H9 (cell line): Measurements from ENCODE around the gene CLMN. TPM values are rescaled to one million over a fixed set of nuclear protein-coding genes. Genes with fewer than 3 reads are reported as not detected.

Experiments
- DNase-seq: peaks from one replicate; pipeline ENCODE4 v3.0.0-alpha.2; 2017
- H2AFZ ChIP-seq: one replicate; pipeline ENCODE4 v1.6.1; 2013; ENCODE audit warnings: mild to moderate bottlenecking, low read length, control low read depth, moderate library complexity
- H2AK5ac ChIP-seq: 2 replicates; pipeline ENCODE4 v1.6.1; 2013; ENCODE audit warnings: low read length, control low read depth, mixed read lengths; ENCODE audit not compliant: insufficient read length
- H2BK120ac ChIP-seq: one replicate; pipeline ENCODE4 v1.6.1; 2013; ENCODE audit warnings: low read depth, mild to moderate bottlenecking, low read length, control low read depth, inconsistent platforms; ENCODE audit not compliant: poor library complexity, severe bottlenecking
- H2BK12ac ChIP-seq: 2 replicates; pipeline ENCODE4 v1.6.1; 2013; ENCODE audit warnings: low read length, control low read depth, mixed read lengths, low read depth; ENCODE audit not compliant: insufficient read length
- H2BK15ac ChIP-seq: 2 replicates; pipeline ENCODE4 v1.6.1; 2013; ENCODE audit warnings: low read depth, low read length, control low read depth
- H2BK20ac ChIP-seq: one replicate; pipeline ENCODE4 v1.6.1; 2013; ENCODE audit warnings: low read depth, mild to moderate bottlenecking, low read length, control low read depth, inconsistent platforms; ENCODE audit not compliant: poor library complexity, severe bottlenecking
- H2BK5ac ChIP-seq: 2 replicates; pipeline ENCODE4 v1.6.1; 2013; ENCODE audit warnings: low read length, control low read depth, mixed read lengths; ENCODE audit not compliant: insufficient read length
- H3K14ac ChIP-seq: 2 replicates; pipeline ENCODE4 v1.6.1; 2013; ENCODE audit warnings: low read length, control low read depth; ENCODE audit not compliant: insufficient read depth
- H3K18ac ChIP-seq: 2 replicates; pipeline ENCODE4 v1.6.1; 2013; ENCODE audit warnings: low read depth, mild to moderate bottlenecking, mixed read lengths, low read length, control low read depth; ENCODE audit not compliant: insufficient read length
- H3K23ac ChIP-seq: 2 replicates; pipeline ENCODE4 v1.6.1; 2013; ENCODE audit warnings: low read length, control low read depth, mixed read lengths, low read depth; ENCODE audit not compliant: insufficient read length
- H3K23me2 ChIP-seq: 2 replicates; pipeline ENCODE4 v1.6.1; 2013; ENCODE audit warnings: low read depth, mild to moderate bottlenecking, mixed read lengths, low read length, control low read depth; ENCODE audit not compliant: insufficient read length, poor library complexity, severe bottlenecking
- H3K27ac ChIP-seq: 2 replicates; pipeline ENCODE4 v1.5.1; 2013; ENCODE audit warnings: low read length, control low read depth, mixed read lengths, low read depth; ENCODE audit not compliant: insufficient read length
- H3K27me3 ChIP-seq: 2 replicates; pipeline ENCODE4 v1.6.1; 2013; ENCODE audit warnings: low read length, control low read depth, inconsistent platforms; ENCODE audit not compliant: insufficient read depth
- H3K4ac ChIP-seq: 2 replicates; pipeline ENCODE4 v1.6.1; 2013; ENCODE audit warnings: low read depth, mild to moderate bottlenecking, control low read depth, inconsistent platforms, low read length, moderate library complexity
- H3K4me1 ChIP-seq: 2 replicates; pipeline ENCODE4 v1.6.1; 2013; ENCODE audit warnings: low read length, control low read depth, inconsistent platforms; ENCODE audit not compliant: insufficient read depth
- H3K4me2 ChIP-seq: 2 replicates; pipeline ENCODE4 v1.6.1; 2013; ENCODE audit warnings: low read length, control low read depth, mixed read lengths; ENCODE audit not compliant: insufficient read length, insufficient read depth
- H3K56ac ChIP-seq: 2 replicates; pipeline ENCODE4 v1.6.1; 2013; ENCODE audit warnings: low read depth, mild to moderate bottlenecking, mixed read lengths, low read length, control low read depth; ENCODE audit not compliant: insufficient read length
- H3K79me1 ChIP-seq: 2 replicates; pipeline ENCODE4 v1.6.1; 2013; ENCODE audit warnings: low read depth, mild to moderate bottlenecking, moderate library complexity, low read length, control low read depth, inconsistent platforms; ENCODE audit not compliant: insufficient read depth, poor library complexity, severe bottlenecking
- H3K79me2 ChIP-seq: 2 replicates; pipeline ENCODE4 v1.6.1; 2013; ENCODE audit warnings: low read length, control low read depth, inconsistent platforms; ENCODE audit not compliant: insufficient read depth
- H3K9ac ChIP-seq: 2 replicates; pipeline ENCODE4 v1.6.1; 2013; ENCODE audit warnings: low read length, control low read depth, mixed read lengths; ENCODE audit not compliant: insufficient read length; ENCODE audit errors: extremely low read depth
- H3K9me3 ChIP-seq: one replicate; pipeline ENCODE4 v1.6.1; 2013; ENCODE audit warnings: low read depth, low read length, inconsistent platforms; ENCODE audit not compliant: control insufficient read depth
- H3T11ph ChIP-seq: one replicate; pipeline ENCODE4 v1.6.1; 2013; ENCODE audit warnings: mild to moderate bottlenecking, low read length, control low read depth, inconsistent platforms
- H4K20me1 ChIP-seq: one replicate; pipeline ENCODE4 v1.6.1; 2013; ENCODE audit not compliant: control insufficient read depth, insufficient read length, insufficient read depth
- H4K5ac ChIP-seq: 2 replicates; pipeline ENCODE4 v1.6.1; 2013; ENCODE audit warnings: low read depth, mild to moderate bottlenecking, mixed read lengths, low read length, control low read depth; ENCODE audit not compliant: insufficient read length
- H4K8ac ChIP-seq: replicated peaks from 2 replicates; pipeline ENCODE4 v1.6.1; 2013; ENCODE audit warnings: low read length, control low read depth, mixed read lengths, low read depth; ENCODE audit not compliant: insufficient read length
- H4K91ac ChIP-seq: 2 replicates; pipeline ENCODE4 v1.6.1; 2013; ENCODE audit warnings: low read depth, mild to moderate bottlenecking, moderate library complexity, mixed read lengths, low read length, control low read depth; ENCODE audit not compliant: insufficient read length
- H3K27ac Mint-ChIP-seq, 3 experiments: 2 replicates in 2 of 3; 3 replicates in 1 of 3; pipeline ENCODE4 v1.8.0; 2020 to 2021; ENCODE audit warnings: mixed read lengths in 3 of 3, mild to moderate bottlenecking in 1 of 3, moderate library complexity in 1 of 3
- H3K27me3 Mint-ChIP-seq: 2 replicates; pipeline ENCODE4 v1.8.0; 2021; ENCODE audit warnings: low read depth, mild to moderate bottlenecking, moderate library complexity, mixed read lengths
- H3K36me3 Mint-ChIP-seq, 3 experiments: 2 replicates in 2 of 3; 3 replicates in 1 of 3; pipeline ENCODE4 v1.8.0; 2020 to 2021; ENCODE audit warnings: low read depth in 3 of 3, mixed read lengths in 3 of 3; ENCODE audit not compliant: insufficient read depth in 1 of 3
- H3K4me1 Mint-ChIP-seq, 2 experiments: 2 replicates each; pipeline ENCODE4 v1.8.0; 2020; ENCODE audit warnings: mixed read lengths in 2 of 2
- H3K4me3 Mint-ChIP-seq, 2 experiments: 2 replicates in 1 of 2; 3 replicates in 1 of 2; pipeline ENCODE4 v1.8.0; 2020 to 2021; ENCODE audit warnings: mild to moderate bottlenecking in 2 of 2, mixed read lengths in 2 of 2, moderate library complexity in 1 of 2
- H3K9me3 Mint-ChIP-seq, 2 experiments: 2 replicates in 1 of 2; 3 replicates in 1 of 2; pipeline ENCODE4 v1.8.0; 2020; ENCODE audit warnings: mild to moderate bottlenecking in 2 of 2, mixed read lengths in 2 of 2, moderate library complexity in 1 of 2
- CTCF ChIP-seq: fragments of 200-600 bp; sonication (generic); conservative IDR thresholded peaks from 3 replicates; pipeline ENCODE4 v1.8.0; 2021; ENCODE audit warnings: antibody characterized with exemption, mild to moderate bottlenecking
- WGBS: extraction: QIAGEN DNeasy Blood & Tissue Kit; methylation state at CpG from one replicate; pipeline ENCODE4 v1.1.7; 2013; ENCODE audit warnings: missing lambda C conversion rate, low lambda C conversion rate, mixed read lengths; ENCODE audit not compliant: insufficient read length; ENCODE audit errors: extremely low coverage; 5-methylcytosine and 5-hydroxymethylcytosine counted together
- total RNA-seq: library from RNA; stranded (reverse); gene quantifications from 2 replicates; pipeline ENCODE4 v1.2.1, GENCODE V29; 2021

The CLMN gene
- total RNA-seq, 1 experiment from 2014 or later, result 7.6 TPM

GRCh38 chr14:95229749-95230148 lies 90.0 kb downstream of the CLMN start:
- Histone ChIP-seq H4K5ac (no peak overlapping the region), H4K20me1 (peaks cover 2% of the 10 kb centered on the region), H2BK12ac (no peak overlapping the region), H2AFZ (no peak overlapping the region), H2BK15ac (no peak overlapping the region), H3K23me2 (no peaks in the 10 kb centered on the region), H3T11ph (no peak overlapping the region), H3K9me3 (no peaks in the 10 kb centered on the region), H3K14ac (no peak overlapping the region), H2BK5ac (no peak overlapping the region), H3K27me3 (no peaks in the 10 kb centered on the region), H2BK20ac (no peak overlapping the region), H3K9ac (no peak overlapping the region), H3K18ac (no peak overlapping the region), H3K79me2 (no peaks in the 10 kb centered on the region), H3K27ac (no peak overlapping the region), H2BK120ac (no peak overlapping the region), H2AK5ac (no peak overlapping the region), H4K91ac (no peak overlapping the region), H3K4me2 (no peak overlapping the region), H4K8ac (no peak overlapping the region), H3K23ac (no peak overlapping the region), H3K4me1 (no peaks in the 10 kb centered on the region; the same call in 1 of the 2 replicates), H3K4ac (no peak overlapping the region), H3K56ac (no peak overlapping the region), H3K79me1 (no peaks in the 10 kb centered on the region)
- H3K4me1 Mint-ChIP-seq, result peaks cover 11 to 18% of the 10 kb centered on the region in 2 experiments; a peak in 3 of 4 replicates
- no peaks in the 10 kb centered on the region for H3K36me3 Mint-ChIP-seq
- no peak for DNase-seq
- no peaks in the 10 kb centered on the region for H3K9me3 Mint-ChIP-seq
- peaks cover 2% of the 10 kb centered on the region; the same call in 1 of the 2 replicates for H3K27me3 Mint-ChIP-seq
- H3K4me3 Mint-ChIP-seq, result no peak overlapping the region
- WGBS, result no CpG with 5 or more reads among the region's 6 CpGs
- no peak overlapping the region for H3K27ac Mint-ChIP-seq
- TF ChIP-seq CTCF, result no peak
